GM12878 (cell line): ENCODE results near the gene PTGER4. TPM values are rescaled to one million over a fixed set of nuclear protein-coding genes. Genes with fewer than 3 reads are reported as not detected.

Experiments
- ATAC-seq: fragments of 200-7000 bp; cut with Tn5 transposase; 3 replicates; pipeline ENCODE4 v1.9.1; 2020; ENCODE audit warnings: mild to moderate bottlenecking, moderate library complexity
- BruUV-seq: library from RNA; stranded (reverse); fragments of 400-500 nt; replicated peaks from 2 replicates; lab custom pipeline; 2021; lab: Mats Ljungman, UMichigan
- CTCF ChIA-PET: fragments of 300-600 bp; sonication (Branson Sonifier 250); formaldehyde crosslinking; extraction: SDS; loops from one replicate; lab custom pipeline; 2021; ENCODE audit warnings: inconsistent platforms; lab: Yijun Ruan, JAX
- POLR2A ChIA-PET: fragments of 350-600 bp; formaldehyde crosslinking; extraction: SDS; loops from one replicate; lab custom pipeline; 2021; ENCODE audit warnings: inconsistent platforms; lab: Charles Lee
- RAD21 ChIA-PET: fragments of 300-600 bp; sonication (Branson Sonifier 250); formaldehyde crosslinking; loops from one replicate; lab custom pipeline; 2023; ENCODE audit warnings: antibody characterized with exemption; ENCODE audit not compliant: unreplicated experiment; lab: Charles Lee
- SMC1A ChIA-PET: fragments of 300-600 bp; sonication (Branson Sonifier 250); formaldehyde crosslinking; loops from one replicate; lab custom pipeline; 2023; ENCODE audit not compliant: unreplicated experiment, uncharacterized antibody; lab: Charles Lee
- DNase-seq: peaks from one replicate; pipeline ENCODE4 v3.0.0-alpha.2; 2011; ENCODE audit warnings: low read depth, low spot score
- FAIRE-seq: peaks from 3 replicates; lab custom pipeline; 2011; peaks lifted over from hg19 to GRCh38; lab: Jason Lieb, UNC
- H2AFZ ChIP-seq: 2 replicates; pipeline ENCODE4 v1.6.0; 2011; ENCODE audit warnings: low read depth, low read length, control low read depth; ENCODE audit not compliant: control insufficient read depth
- H3K27ac ChIP-seq: 2 replicates; pipeline ENCODE4 v1.5.1; 2011; ENCODE audit warnings: control low read depth; ENCODE audit not compliant: control insufficient read depth, insufficient read depth
- H3K27me3 ChIP-seq, 2 experiments: replicated peaks in 1 of 2; 2 replicates each; pipeline versions ENCODE4 v1.6.0 to v1.6.1; 2011; ENCODE audit warnings: low read length in 1 of 2; ENCODE audit not compliant: control insufficient read depth in 2 of 2, insufficient read depth in 2 of 2
- H3K36me3 ChIP-seq, 2 experiments: 2 replicates each; pipeline ENCODE4 v1.5.1; 2011; ENCODE audit warnings: low read length in 1 of 2; ENCODE audit not compliant: control insufficient read depth in 2 of 2, insufficient read depth in 2 of 2
- H3K4me1 ChIP-seq: 2 replicates; pipeline ENCODE4 v1.6.1; 2011; ENCODE audit warnings: mild to moderate bottlenecking, low read length, moderate library complexity, mixed read lengths; ENCODE audit not compliant: control insufficient read depth, insufficient read depth
- H3K4me2 ChIP-seq: 2 replicates; pipeline ENCODE4 v1.6.0; 2011; ENCODE audit warnings: control low read depth; ENCODE audit not compliant: control insufficient read depth, insufficient read depth
- H3K4me3 ChIP-seq: fragments of 200-600 bp; sonication (generic); 2 replicates; pipeline ENCODE4 v1.5.1; 2016
- H3K79me2 ChIP-seq: 2 replicates; pipeline ENCODE4 v1.6.0; 2011; ENCODE audit warnings: low read length; ENCODE audit not compliant: control insufficient read depth, insufficient read depth
- H3K9ac ChIP-seq: 2 replicates; pipeline ENCODE4 v1.8.0; 2011; ENCODE audit warnings: low read length, control low read depth, mixed read lengths; ENCODE audit not compliant: control insufficient read depth, insufficient read depth
- H3K9me3 ChIP-seq: replicated peaks from 3 replicates; pipeline ENCODE4 v1.5.1; 2011; ENCODE audit warnings: mild to moderate bottlenecking, low read length; ENCODE audit not compliant: control insufficient read depth, insufficient read depth
- H4K20me1 ChIP-seq: 2 replicates; pipeline ENCODE4 v1.6.0; 2011; ENCODE audit not compliant: control insufficient read depth, insufficient read depth
- BCL3 ChIP-seq: IDR thresholded peaks from 2 replicates; pipeline ENCODE4 v1.6.1; 2011; ENCODE audit warnings: borderline replicate concordance, low read depth, mild to moderate bottlenecking, moderate library complexity, low read length; ENCODE audit not compliant: insufficient read depth, poor library complexity, severe bottlenecking
- BHLHE40 ChIP-seq, 2 experiments: fragments of 450-650 bp in 1 of 2; IDR thresholded peaks; 2 replicates each; pipeline ENCODE4 v1.6.1; 2011 to 2017; ENCODE audit warnings: low read depth in 2 of 2, borderline replicate concordance in 1 of 2, improper control_type of control experiment in 1 of 2, low read length in 1 of 2, mild to moderate bottlenecking in 1 of 2
- CBX5 ChIP-seq: sonication (generic); IDR thresholded peaks from 2 replicates; pipeline ENCODE4 v1.6.1; 2016; ENCODE audit warnings: low read depth, moderate library complexity, mild to moderate bottlenecking, inconsistent platforms
- CREB1 ChIP-seq: IDR thresholded peaks from 2 replicates; pipeline ENCODE4 v1.6.1; 2012; ENCODE audit warnings: low read depth, mild to moderate bottlenecking, inconsistent platforms
- FOS ChIP-seq: IDR thresholded peaks from 3 replicates; pipeline ENCODE4 v1.6.1; 2011; ENCODE audit warnings: borderline replicate concordance; ENCODE audit not compliant: insufficient read length; ENCODE audit errors: extremely low read depth
- FOXM1 ChIP-seq: IDR thresholded peaks from 2 replicates; pipeline ENCODE4 v1.6.1; 2012; ENCODE audit warnings: low read depth, mild to moderate bottlenecking, inconsistent platforms, low read length, moderate library complexity
- IKZF2 ChIP-seq, 2 experiments: fragments of 450-650 bp; IDR thresholded peaks; 2 replicates each; pipeline ENCODE4 v1.6.1; 2017; ENCODE audit warnings: mild to moderate bottlenecking in 2 of 2, moderate library complexity in 2 of 2
- KLF5 ChIP-seq: fragments of 450-650 bp; IDR thresholded peaks from 2 replicates; pipeline ENCODE4 v1.6.1; 2014; ENCODE audit warnings: mild to moderate bottlenecking; ENCODE audit not compliant: partially characterized antibody
- MEF2B ChIP-seq: fragments of 450-650 bp; IDR thresholded peaks from 2 replicates; pipeline ENCODE4 v1.6.1; 2018; ENCODE audit warnings: mild to moderate bottlenecking, moderate library complexity; ENCODE audit not compliant: partially characterized antibody, poor library complexity, severe bottlenecking
- PAX8 ChIP-seq: fragments of 450-650 bp; IDR thresholded peaks from 2 replicates; pipeline ENCODE4 v1.6.1; 2017; ENCODE audit warnings: mild to moderate bottlenecking, moderate library complexity
- RAD51 ChIP-seq: fragments of 450-650 bp; IDR thresholded peaks from 2 replicates; pipeline ENCODE4 v1.6.1; 2016; ENCODE audit warnings: moderate library complexity, mild to moderate bottlenecking, inconsistent platforms
- RFX5 ChIP-seq: IDR thresholded peaks from 2 replicates; pipeline ENCODE4 v1.6.1; 2011; ENCODE audit warnings: low read depth, low read length, improper control_type of control experiment
- SREBF1 ChIP-seq: IDR thresholded peaks from 2 replicates; pipeline ENCODE4 v1.6.1; 2012; ENCODE audit warnings: mild to moderate bottlenecking, low read length
- ZNF592 ChIP-seq: fragments of 450-650 bp; IDR thresholded peaks from 2 replicates; pipeline ENCODE4 v1.6.1; 2017; ENCODE audit warnings: mild to moderate bottlenecking, moderate library complexity
- WGBS: methylation state at CpG from one replicate; pipeline ENCODE4 v1.1.6; 2016; ENCODE audit warnings: low lambda C conversion rate; ENCODE audit not compliant: insufficient replicate concordance, insufficient coverage; ENCODE audit errors: missing lambda C conversion rate; 5-methylcytosine and 5-hydroxymethylcytosine counted together
- in situ Hi-C: fragments of 300-500 bp; cut with MboI; formaldehyde crosslinking; loops from 9 replicates; pipeline ENCODE4 v1.14.3; 2018; ENCODE audit warnings: mixed read lengths
- intact Hi-C: fragments of 100-400 bp; cut with micrococcal nuclease; formaldehyde crosslinking; loops from one replicate; pipeline ENCODE4 v1.14.2; 2022; ENCODE audit not compliant: unreplicated experiment
- polyA plus RNA-seq, 11 experiments: library from polyadenylated mRNA; depleted of rRNA in 4 of 11; unstranded in 6 of 11; stranded (reverse) in 5 of 11; fragments of >200 nt; fragmentation: Nextera tagmentation in 4 of 11; fragmentation: Illumina TruSeq in 1 of 11; extraction: Ambion mirVana in 4 of 11; extraction: Trizol in 1 of 11; gene quantifications; 1 replicate in 1 of 11; 2 replicates in 10 of 11; pipeline versions ENCODE4 v1.2.1 to v1.2.3, GENCODE V29; 2011 to 2016; ENCODE audit warnings: inconsistent platforms in 2 of 11, missing spikeins in 2 of 11, low read depth in 1 of 11
- total RNA-seq, 4 experiments: library from RNA; depleted of rRNA in 3 of 4; stranded (reverse); fragments of >200 nt in 3 of 4; fragmentation: Illumina TruSeq in 1 of 4; extraction: Trizol in 1 of 4; gene quantifications; 2 replicates each; pipeline versions ENCODE4 v1.2.1 to v1.2.3, GENCODE V29; 2013 to 2021

Gene PTGER4
- total and polyA plus RNA-seq, 10 of the 15 experiments (the other 5 are each of a cell fraction or from before 2014, with no cell fraction given), result 0.15 to 3.7 (median 0.62) TPM

- TF ChIP-seq CBX5, result no peak
- no peak for TF ChIP-seq ZNF592
- TF ChIP-seq PAX8, result no peak
- no peak for TF ChIP-seq RFX5
- no peak for TF ChIP-seq KLF5
- TF ChIP-seq CREB1, result no peak
Measured at GRCh38 chr5:40674661-40675235, 5.0 kb upstream of the PTGER4 start (continued).

- no TSS peak for BruUV-seq
- peaks cover 6% of the 10 kb centered on the region for H3K4me1 ChIP-seq
- 76% methylated on average over 7 of the region's 7 CpGs for WGBS
- H2AFZ ChIP-seq, result no peak overlapping the region
- no peaks in the 10 kb centered on the region for H4K20me1 ChIP-seq
- no peak for DNase-seq
- ChIA-PET POLR2A (interaction anchor here (0.7 kb wide), 1 partner anchor 107 kb away, joined by 9 read pairs; no protein-coding TSS in a partner anchor), CTCF (interaction anchor here (1.1 kb wide), 1 partner anchor 73 kb away, joined by 3 read pairs; no protein-coding TSS in a partner anchor), RAD21 (interaction anchor here (0.6 to 2.1 kb wide), 3 partner anchors 9 to 234 kb away, joined by 3 to 5 read pairs (median 3); no protein-coding TSS in a partner anchor), SMC1A (interaction anchor here (0.7 to 2.0 kb wide), 2 partner anchors 75 to 234 kb away, joined by 3 to 5 read pairs; no protein-coding TSS in a partner anchor)
- no peak overlapping the region for H3K4me3 ChIP-seq
- peaks cover 2 to 7% of the 10 kb centered on the region in 2 experiments; a peak in 1 of 4 replicates for H3K27me3 ChIP-seq
- intact Hi-C loops (no loop called here), in situ Hi-C loops (loop anchor here (25.0 kb wide), 1 partner anchor 1088 kb away; no protein-coding TSS in a partner anchor)
- H3K27ac ChIP-seq, result no peak overlapping the region
- peak; percentile 43 for TF ChIP-seq BCL3
- peak; percentile 31 for TF ChIP-seq MEF2B
- TF ChIP-seq FOS, result no peak
- no peak for TF ChIP-seq SREBF1
- no peak for TF ChIP-seq FOXM1
- TF ChIP-seq BHLHE40 (IDR thresholded peaks at IDR 0.05; ENCODE audit: borderline replicate concordance in 1 of 2, low read depth in 2 of 2, low read length in 1 of 2), result peak in 1 of 2 experiments; percentile 35; a peak in 1 of 4 replicates
- peak; percentile 21; the same call in 1 of the 2 replicates for TF ChIP-seq RAD51
- peak; percentile 13 to 34; a peak in 1 of 4 replicates for TF ChIP-seq IKZF2 (IDR thresholded peaks at IDR 0.05)
- H3K9me3 ChIP-seq, result no peaks in the 10 kb centered on the region
- no peaks in the 10 kb centered on the region for H3K36me3 ChIP-seq
- H3K79me2 ChIP-seq, result no peaks in the 10 kb centered on the region
- no peak for FAIRE-seq
- no peak overlapping the region for H3K4me2 ChIP-seq
- no peak for ATAC-seq
- H3K9ac ChIP-seq, result no peak overlapping the region
Measured at GRCh38 chr5:40675396-40676133, 4.2 kb upstream of the PTGER4 start.
